ENCODE data around the gene UBR4.

- TF ChIP-seq CTCF (IDR thresholded peaks at IDR 0.05; ENCODE audit: borderline replicate concordance, extremely low read depth, low read length, poor library complexity, severe bottlenecking) (no peak), EZH2 (IDR thresholded peaks at IDR 0.05; ENCODE audit: borderline replicate concordance, low read depth, low read length, severe bottlenecking) (no peak)
These were observed 27.8 kb downstream of the UBR4 start for GRCh38 chr1:19182223-19182622.
